Measurements from ENCODE around the gene ARSI.

Gene ARSI

DNA sequence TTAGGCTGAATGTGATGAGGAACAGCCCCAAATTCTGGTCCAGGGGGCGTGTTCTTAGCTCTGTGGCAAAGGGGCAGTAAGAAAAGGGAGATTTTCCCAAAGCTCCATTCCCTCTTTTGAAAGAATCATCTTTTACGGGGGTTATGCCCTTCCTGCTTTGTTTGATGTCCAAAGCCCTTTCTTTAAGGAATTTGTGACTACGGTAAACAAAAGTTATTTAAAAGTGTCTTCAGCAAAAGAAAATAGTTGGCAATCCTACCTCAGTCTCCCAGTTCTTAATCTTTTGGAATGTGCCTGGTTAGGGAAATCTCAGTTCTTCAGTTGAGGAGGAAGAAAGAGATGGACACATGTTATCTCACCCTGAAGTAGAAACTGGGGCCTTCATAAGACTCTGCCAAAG lies 24.4 kb upstream of the ARSI start:
- ChIA-PET CTCF (no interaction called here), POLR2A (no interaction called here)
- Histone ChIP-seq H3K4me1 (ENCODE audit: control insufficient read depth, insufficient read depth, low read length) (no peaks in the 10 kb centered on the region), H3K36me3 (ENCODE audit: control insufficient read depth in 2 of 2, insufficient read depth in 1 of 2, low read length in 2 of 2) (no peaks in the 10 kb centered on the region), H3K4me3 (ENCODE audit: low read depth, low read length) (no peak overlapping the region), H3K27ac (ENCODE audit: extremely low read depth, low read depth, low read length) (no peak overlapping the region), H3K9me3 (ENCODE audit: control insufficient read depth, insufficient read depth, low read depth, low read length) (no peaks in the 10 kb centered on the region)
- TF ChIP-seq ZNF843 (tag by site-specific recombination; IDR thresholded peaks at IDR 0.05) (no peak), ZNF521 (tag by site-specific recombination; IDR thresholded peaks at IDR 0.05) (no peak), ZNF19 (tag by site-specific recombination; IDR thresholded peaks at IDR 0.05; ENCODE audit: low read depth) (no peak), REPIN1 (tag by site-specific recombination; IDR thresholded peaks at IDR 0.05; ENCODE audit: low read depth) (no peak), ZNF175 (tag by site-specific recombination; IDR thresholded peaks at IDR 0.05) (no peak), ZNF146 (tag by site-specific recombination; IDR thresholded peaks at IDR 0.05) (no peak), ZNF776 (tag by site-specific recombination; IDR thresholded peaks at IDR 0.05; ENCODE audit: borderline replicate concordance) (no peak), ZNF221 (tag by site-specific recombination; IDR thresholded peaks at IDR 0.05; ENCODE audit: borderline replicate concordance) (no peak), ZNF658 (tag by site-specific recombination; IDR thresholded peaks at IDR 0.05) (no peak)
- TF ChIP-seq, protein P1, sequence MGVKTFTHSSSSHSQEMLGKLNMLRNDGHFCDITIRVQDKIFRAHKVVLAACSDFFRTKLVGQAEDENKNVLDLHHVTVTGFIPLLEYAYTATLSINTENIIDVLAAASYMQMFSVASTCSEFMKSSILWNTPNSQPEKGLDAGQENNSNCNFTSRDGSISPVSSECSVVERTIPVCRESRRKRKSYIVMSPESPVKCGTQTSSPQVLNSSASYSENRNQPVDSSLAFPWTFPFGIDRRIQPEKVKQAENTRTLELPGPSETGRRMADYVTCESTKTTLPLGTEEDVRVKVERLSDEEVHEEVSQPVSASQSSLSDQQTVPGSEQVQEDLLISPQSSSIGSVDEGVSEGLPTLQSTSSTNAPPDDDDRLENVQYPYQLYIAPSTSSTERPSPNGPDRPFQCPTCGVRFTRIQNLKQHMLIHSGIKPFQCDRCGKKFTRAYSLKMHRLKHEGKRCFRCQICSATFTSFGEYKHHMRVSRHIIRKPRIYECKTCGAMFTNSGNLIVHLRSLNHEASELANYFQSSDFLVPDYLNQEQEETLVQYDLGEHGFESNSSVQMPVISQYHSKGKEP (tag by site-specific recombination; IDR thresholded peaks at IDR 0.05): no peak
- TF ChIP-seq, protein P2, sequence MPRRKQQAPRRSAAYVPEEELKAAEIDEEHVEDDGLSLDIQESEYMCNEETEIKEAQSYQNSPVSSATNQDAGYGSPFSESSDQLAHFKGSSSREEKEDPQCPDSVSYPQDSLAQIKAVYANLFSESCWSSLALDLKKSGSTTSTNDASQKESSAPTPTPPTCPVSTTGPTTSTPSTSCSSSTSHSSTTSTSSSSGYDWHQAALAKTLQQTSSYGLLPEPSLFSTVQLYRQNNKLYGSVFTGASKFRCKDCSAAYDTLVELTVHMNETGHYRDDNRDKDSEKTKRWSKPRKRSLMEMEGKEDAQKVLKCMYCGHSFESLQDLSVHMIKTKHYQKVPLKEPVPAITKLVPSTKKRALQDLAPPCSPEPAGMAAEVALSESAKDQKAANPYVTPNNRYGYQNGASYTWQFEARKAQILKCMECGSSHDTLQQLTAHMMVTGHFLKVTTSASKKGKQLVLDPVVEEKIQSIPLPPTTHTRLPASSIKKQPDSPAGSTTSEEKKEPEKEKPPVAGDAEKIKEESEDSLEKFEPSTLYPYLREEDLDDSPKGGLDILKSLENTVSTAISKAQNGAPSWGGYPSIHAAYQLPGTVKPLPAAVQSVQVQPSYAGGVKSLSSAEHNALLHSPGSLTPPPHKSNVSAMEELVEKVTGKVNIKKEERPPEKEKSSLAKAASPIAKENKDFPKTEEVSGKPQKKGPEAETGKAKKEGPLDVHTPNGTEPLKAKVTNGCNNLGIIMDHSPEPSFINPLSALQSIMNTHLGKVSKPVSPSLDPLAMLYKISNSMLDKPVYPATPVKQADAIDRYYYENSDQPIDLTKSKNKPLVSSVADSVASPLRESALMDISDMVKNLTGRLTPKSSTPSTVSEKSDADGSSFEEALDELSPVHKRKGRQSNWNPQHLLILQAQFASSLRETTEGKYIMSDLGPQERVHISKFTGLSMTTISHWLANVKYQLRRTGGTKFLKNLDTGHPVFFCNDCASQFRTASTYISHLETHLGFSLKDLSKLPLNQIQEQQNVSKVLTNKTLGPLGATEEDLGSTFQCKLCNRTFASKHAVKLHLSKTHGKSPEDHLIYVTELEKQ (tag by site-specific recombination; IDR thresholded peaks at IDR 0.05; ENCODE audit: borderline replicate concordance): no peak

- Histone ChIP-seq H3K4me3 (ENCODE audit: low read depth, low read length) (no peak overlapping the region), H3K9me3 (ENCODE audit: control insufficient read depth, insufficient read depth, low read depth, low read length) (no peaks in the 10 kb centered on the region), H3K4me1 (ENCODE audit: control insufficient read depth, insufficient read depth, low read length) (no peaks in the 10 kb centered on the region), H3K36me3 (ENCODE audit: control insufficient read depth in 2 of 2, insufficient read depth in 1 of 2, low read length in 2 of 2) (no peaks in the 10 kb centered on the region), H3K27ac (ENCODE audit: extremely low read depth, low read depth, low read length) (no peak overlapping the region)
- ChIA-PET CTCF (interaction anchor here (0.6 kb wide), 1 partner anchor 109 kb away, joined by 3 read pairs; no protein-coding TSS in a partner anchor), POLR2A (no interaction called here)
- TF ChIP-seq ZNF658 (tag by site-specific recombination; IDR thresholded peaks at IDR 0.05) (no peak), ZNF121 (tag by site-specific recombination; IDR thresholded peaks at IDR 0.05) (no peak), ZBTB11 (tag by site-specific recombination; conservative IDR thresholded peaks at IDR 0.05; ENCODE audit: low read depth) (no peak), ZNF558 (tag by site-specific recombination; IDR thresholded peaks at IDR 0.05) (no peak), ZNF175 (tag by site-specific recombination; IDR thresholded peaks at IDR 0.05) (no peak), ZNF692 (tag by site-specific recombination; IDR thresholded peaks at IDR 0.05) (no peak), PRDM10 (tag by site-specific recombination; IDR thresholded peaks at IDR 0.05) (no peak), ZNF513 (tag by site-specific recombination; IDR thresholded peaks at IDR 0.05) (no peak), SP3 (tag by site-specific recombination; IDR thresholded peaks at IDR 0.05) (no peak), ZNF404 (tag by site-specific recombination; IDR thresholded peaks at IDR 0.05) (no peak)
Measured at GRCh38 chr5:150326707-150327106, 24.0 kb upstream of the ARSI start.

Data from HEK293 (cell line).